GM21381 (cell line): ENCODE measurements around the gene NTRK1.
"Not testable (repeated sequence)": the region's sequence is repeated elsewhere in the genome, so short reads cannot be mapped to it uniquely, and the experiment has no call there.

Source experiments
- ATAC-seq: cut with Tn5 transposase; IDR thresholded peaks from one replicate; pipeline ENCODE4 v1.9.1; 2021; ENCODE audit warnings: mild to moderate bottlenecking, moderate library complexity; ENCODE audit not compliant: unreplicated experiment

Gene NTRK1

GRCh38 chr1:156910309-156910782 is 49.7 kb downstream of the NTRK1 start:
- ATAC-seq, result no peak

DNA sequence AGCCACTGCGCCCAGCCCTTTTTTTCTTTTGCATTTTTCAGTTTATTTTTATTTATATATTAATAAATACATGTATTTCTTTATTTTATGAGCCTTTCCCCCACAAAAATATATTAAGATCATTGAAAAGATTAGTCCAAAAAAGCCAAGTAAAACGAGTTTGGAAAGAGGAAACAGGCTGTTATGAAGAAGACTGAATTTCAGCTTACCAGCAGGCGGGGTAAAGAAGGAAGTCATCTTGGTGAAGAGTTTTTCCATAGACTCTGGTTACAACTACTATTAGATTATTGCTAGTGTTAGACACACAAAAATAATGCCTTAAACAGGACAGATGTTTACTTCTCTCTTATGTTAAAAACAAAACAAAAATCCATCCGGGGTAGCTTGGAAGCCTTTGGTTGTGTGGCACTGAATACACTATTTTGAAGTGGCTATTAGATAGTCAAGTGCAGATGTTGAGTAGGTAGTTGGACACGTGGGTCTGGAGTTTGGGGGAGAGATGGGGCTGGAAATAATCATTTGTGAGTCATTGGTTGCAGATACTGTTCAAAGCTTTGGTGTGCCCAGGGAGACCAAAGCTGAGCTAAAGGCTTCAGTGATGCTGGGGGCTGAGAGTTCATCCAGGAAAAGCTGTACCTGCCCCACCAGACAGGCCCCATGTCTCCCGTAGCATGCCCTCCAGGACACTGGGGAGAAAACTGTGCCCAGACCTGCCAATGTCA is 51.1 kb downstream of the NTRK1 start:
- no peak for ATAC-seq

DNA sequence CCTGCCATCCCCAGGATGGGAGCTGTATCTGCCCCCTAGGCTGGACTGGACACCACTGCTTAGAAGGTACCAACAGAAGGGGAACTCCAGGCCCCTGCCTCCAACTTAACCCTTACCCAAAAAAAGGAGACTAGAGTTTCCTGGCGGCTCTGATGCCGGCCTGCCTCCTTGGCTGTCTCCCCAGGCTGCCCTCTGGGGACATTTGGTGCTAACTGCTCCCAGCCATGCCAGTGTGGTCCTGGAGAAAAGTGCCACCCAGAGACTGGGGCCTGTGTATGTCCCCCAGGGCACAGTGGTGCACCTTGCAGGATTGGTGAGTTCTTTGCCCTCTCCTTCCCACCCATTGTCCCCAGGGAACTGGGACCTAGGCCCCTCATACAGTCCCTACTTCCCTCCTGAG is 51.6 kb downstream of the NTRK1 start:
- no peak for ATAC-seq

GRCh38 chr1:156912861-156913808 is 52.5 kb downstream of the NTRK1 start:
- ATAC-seq, result no peak

DNA sequence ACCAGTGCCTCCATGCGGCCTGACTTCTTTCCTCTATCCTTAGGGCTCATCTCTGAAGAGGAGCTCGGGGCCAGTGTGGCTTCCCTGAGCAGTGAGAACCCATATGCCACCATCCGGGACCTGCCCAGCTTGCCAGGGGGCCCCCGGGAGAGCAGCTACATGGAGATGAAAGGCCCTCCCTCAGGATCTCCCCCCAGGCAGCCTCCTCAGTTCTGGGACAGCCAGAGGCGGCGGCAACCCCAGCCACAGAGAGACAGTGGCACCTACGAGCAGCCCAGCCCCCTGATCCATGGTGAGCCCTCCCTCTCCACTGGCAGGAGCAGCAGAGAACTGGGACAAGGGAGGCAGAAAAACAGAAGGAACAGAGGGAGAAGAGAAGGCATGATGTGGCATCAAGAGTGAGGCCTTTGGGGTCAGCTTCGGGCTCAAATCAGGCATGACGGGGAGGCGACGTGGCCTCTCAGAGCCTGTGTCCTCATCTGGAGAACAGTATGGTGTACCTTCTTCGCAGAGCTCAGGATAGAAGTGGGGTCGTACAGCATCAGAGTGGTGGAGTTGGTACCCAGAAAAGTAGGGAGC is 53.2 kb downstream of the NTRK1 start:
- ATAC-seq, result no peak

DNA sequence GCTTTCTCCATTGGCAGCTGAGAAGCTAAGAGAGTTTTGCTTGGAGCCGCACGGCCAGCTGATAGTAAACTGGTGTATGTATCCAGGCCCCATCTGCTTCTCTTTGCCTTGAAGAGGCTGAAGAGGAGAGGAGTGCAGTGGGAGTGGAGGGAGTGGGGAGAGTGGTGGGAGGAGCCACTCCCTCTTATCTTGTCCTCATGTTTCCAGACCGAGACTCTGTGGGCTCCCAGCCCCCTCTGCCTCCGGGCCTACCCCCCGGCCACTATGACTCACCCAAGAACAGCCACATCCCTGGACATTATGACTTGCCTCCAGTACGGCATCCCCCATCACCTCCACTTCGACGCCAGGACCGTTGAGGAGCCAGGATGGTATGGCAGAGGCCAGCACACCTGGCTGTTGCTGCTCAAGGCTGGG is 53.8 kb downstream of the NTRK1 start:
- no peak for ATAC-seq

DNA sequence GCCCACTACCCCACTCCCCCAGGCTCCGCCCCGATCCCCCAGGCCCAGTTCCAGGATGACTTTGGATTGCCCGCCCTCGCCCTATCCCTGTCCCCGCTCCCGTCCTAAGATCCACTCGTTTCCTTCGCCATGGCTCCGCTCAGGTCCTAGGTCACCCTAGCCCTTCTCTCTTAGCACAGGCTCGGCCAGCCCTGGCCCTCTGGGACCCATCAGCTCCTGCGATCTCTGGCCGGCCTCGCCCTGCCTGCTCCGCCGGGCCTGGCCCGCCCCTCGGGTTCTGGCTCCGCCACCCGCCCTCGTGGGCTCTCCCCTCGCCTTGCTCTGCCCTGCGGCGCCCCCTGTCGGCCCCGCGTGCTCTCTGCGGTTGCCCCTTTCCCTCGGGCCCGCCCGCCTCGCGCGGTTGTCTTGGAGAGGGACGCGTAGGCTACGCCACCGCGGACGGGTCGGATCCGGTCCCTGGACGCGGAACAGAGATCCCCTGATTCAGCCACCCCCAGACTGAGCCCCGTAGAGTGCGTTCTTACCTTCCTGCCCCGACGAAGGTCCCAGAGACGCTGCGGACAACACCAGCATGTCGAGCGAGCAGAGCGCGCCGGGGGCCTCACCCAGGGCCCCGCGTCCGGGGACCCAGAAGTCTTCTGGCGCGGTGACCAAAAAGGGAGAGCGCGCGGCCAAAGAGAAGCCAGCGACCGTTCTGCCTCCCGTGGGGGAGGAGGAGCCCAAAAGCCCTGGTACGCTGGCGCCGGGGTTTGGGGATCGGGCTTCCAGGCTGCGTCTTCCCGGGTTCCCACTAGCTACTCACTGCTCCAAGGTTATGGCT is 59.8 kb downstream of the NTRK1 start, which contains the start of gene LRRC71:
Gene LRRC71 (plus strand): TSS at position 400 of the 820 bp plus-strand sequence. CDS start 172 bp downstream, at position 572.
- no peak for ATAC-seq

- ATAC-seq, result no peak
Observed at GRCh38 chr1:156921053-156921529, 60.4 kb downstream of the NTRK1 start.

GRCh38 chr1:156922986-156923669 is 62.5 kb downstream of the NTRK1 start:
- ATAC-seq, result no peak

- no peak for ATAC-seq
Observed at GRCh38 chr1:156923670-156924477, 63.2 kb downstream of the NTRK1 start.

GRCh38 chr1:156924478-156925153 is 64.0 kb downstream of the NTRK1 start:
- no peak for ATAC-seq

GRCh38 chr1:156925154-156926010 is 64.7 kb downstream of the NTRK1 start:
- no peak for ATAC-seq

DNA sequence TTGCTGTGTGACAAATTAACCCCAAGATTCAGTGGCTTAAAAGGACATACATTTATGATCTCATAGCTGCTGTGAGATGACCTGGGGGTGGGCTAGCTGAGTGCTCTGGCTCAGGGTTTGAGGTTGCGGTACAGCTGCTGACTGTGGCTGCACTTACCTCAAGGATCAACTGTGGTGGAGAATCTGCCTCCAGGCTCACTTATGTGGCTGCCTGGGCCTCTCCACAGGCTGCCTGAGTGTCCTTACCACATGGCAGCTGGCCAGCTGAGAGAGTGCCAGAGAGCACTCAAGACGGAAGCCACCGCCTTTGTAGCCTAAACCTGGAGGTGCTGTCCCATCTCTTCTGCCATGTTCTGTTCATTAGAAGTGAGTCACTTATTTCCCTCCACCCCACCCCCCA is 65.5 kb downstream of the NTRK1 start:
- ATAC-seq, result no peak

GRCh38 chr1:156926695-156927094 is 66.0 kb downstream of the NTRK1 start:
- not testable (repeated sequence) for ATAC-seq

- no peak for ATAC-seq
Observed at GRCh38 chr1:156927215-156928042, 66.8 kb downstream of the NTRK1 start.

DNA sequence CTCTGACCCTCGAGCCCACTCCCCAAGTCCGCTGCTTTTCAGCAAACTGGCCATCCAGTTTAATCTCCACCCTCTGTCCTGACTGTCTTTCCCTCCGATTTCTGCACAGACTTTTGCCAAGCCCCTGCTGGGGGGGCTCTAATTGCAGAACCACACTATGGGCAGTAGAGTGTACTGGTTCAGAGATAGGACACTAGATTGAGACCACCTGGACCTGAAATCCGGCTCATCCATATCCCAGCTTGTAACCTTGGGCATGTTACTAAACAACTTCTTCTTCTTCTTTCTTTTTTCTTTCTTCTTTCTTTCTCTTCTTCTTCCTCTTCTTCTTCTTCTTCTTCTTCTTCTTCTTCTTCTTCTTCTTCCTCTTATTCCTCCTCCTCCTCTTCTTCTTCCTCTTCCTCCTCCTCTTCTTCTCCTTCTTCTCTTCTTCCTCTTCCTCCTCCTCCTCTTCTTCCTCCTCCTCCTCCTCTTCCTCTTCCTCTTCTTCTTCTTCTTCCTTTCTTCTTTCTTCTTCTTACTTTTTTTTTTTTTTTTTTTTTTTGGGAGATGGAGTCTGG is 67.5 kb downstream of the NTRK1 start:
- no peak for ATAC-seq
